HG03097 (cell line): ENCODE data around the gene HOXA3.

Source experiments
- ATAC-seq: cut with Tn5 transposase; IDR thresholded peaks from one replicate; pipeline ENCODE4 v1.9.1; 2021; ENCODE audit not compliant: unreplicated experiment, low FRiP score

HOXA3 gene

GRCh38 chr7:27179503-27180430, 27.4 kb upstream of the HOXA3 start:
- ATAC-seq: no peak

- ATAC-seq: no peak
Measured at GRCh38 chr7:27179030-27179429, 26.6 kb upstream of the HOXA3 start.

GRCh38 chr7:27178366-27178765, 26.0 kb upstream of the HOXA3 start:
- no peak for ATAC-seq

- ATAC-seq: no peak
Measured at GRCh38 chr7:27177795-27178320, 25.5 kb upstream of the HOXA3 start.

- no peak for ATAC-seq
Measured at GRCh38 chr7:27176962-27177794, 24.8 kb upstream of the HOXA3 start.

GRCh38 chr7:27176524-27176845, 24.1 kb upstream of the HOXA3 start:
- no peak for ATAC-seq

GRCh38 chr7:27175626-27176523, 23.5 kb upstream of the HOXA3 start:
- ATAC-seq: no peak

GRCh38 chr7:27174874-27175625, 22.7 kb upstream of the HOXA3 start:
- ATAC-seq: no peak

GRCh38 chr7:27173956-27174873, 21.8 kb upstream of the HOXA3 start, which contains the start of gene HOXA10:
Gene HOXA10, minus strand, starts transcription at chr7:27174320. Its CDS starts 14 bp downstream, at chr7:27174306.
- ATAC-seq: no peak

- no peak for ATAC-seq
Measured at GRCh38 chr7:27173511-27173955, 21.1 kb upstream of the HOXA3 start.

GRCh38 chr7:27172823-27173510, 20.6 kb upstream of the HOXA3 start:
- ATAC-seq: no peak

GRCh38 chr7:27172315-27172774, 20.0 kb upstream of the HOXA3 start:
- no peak for ATAC-seq

- ATAC-seq: no peak
Measured at GRCh38 chr7:27171637-27172314, 19.4 kb upstream of the HOXA3 start.

GRCh38 chr7:27171325-27171636, 18.9 kb upstream of the HOXA3 start:
- no peak for ATAC-seq

- no peak for ATAC-seq
Measured at GRCh38 chr7:27170426-27171324, 18.3 kb upstream of the HOXA3 start.

- ATAC-seq: no peak
Measured at GRCh38 chr7:27169658-27170425, 17.5 kb upstream of the HOXA3 start.
